Mesenchymal stem cell (in vitro differentiated cells and primary cell): ENCODE data around the gene FRMD8.
A peak's percentile ranks its signal among the peaks of the same experiment; 100 is the strongest.

ENCODE experiments used
- DNase-seq: peaks from one replicate; pipeline ENCODE4 v3.0.0-alpha.2; 2013
- H2AFZ ChIP-seq: one replicate; pipeline ENCODE4 v1.6.1; 2013; ENCODE audit warnings: low read depth, mild to moderate bottlenecking, control low read depth, inconsistent platforms, low read length, moderate library complexity
- H2AK5ac ChIP-seq: 2 replicates; pipeline ENCODE4 v1.6.1; 2013; ENCODE audit warnings: low read length, moderate library complexity, mild to moderate bottlenecking, inconsistent platforms; ENCODE audit not compliant: severe bottlenecking
- H2BK120ac ChIP-seq: one replicate; pipeline ENCODE4 v1.6.1; 2013; ENCODE audit warnings: low read depth, mild to moderate bottlenecking, inconsistent platforms, low read length, moderate library complexity
- H2BK12ac ChIP-seq, 2 experiments: one replicate each; pipeline ENCODE4 v1.6.1; 2013; ENCODE audit warnings: inconsistent platforms in 2 of 2, low read length in 2 of 2, mild to moderate bottlenecking in 2 of 2, moderate library complexity in 2 of 2, control low read depth in 1 of 2
- H2BK15ac ChIP-seq: one replicate; pipeline ENCODE4 v1.6.1; 2013; ENCODE audit warnings: mild to moderate bottlenecking, low read depth, inconsistent platforms; ENCODE audit not compliant: poor library complexity, severe bottlenecking
- H2BK5ac ChIP-seq: 2 replicates; pipeline ENCODE4 v1.6.1; 2013; ENCODE audit warnings: low read depth, mild to moderate bottlenecking, low read length, control low read depth, inconsistent platforms; ENCODE audit not compliant: poor library complexity, severe bottlenecking
- H3K14ac ChIP-seq, 2 experiments: one replicate each; pipeline ENCODE4 v1.6.1; 2013; ENCODE audit warnings: inconsistent platforms in 2 of 2, low read length in 2 of 2, control low read depth in 1 of 2, mild to moderate bottlenecking in 1 of 2, moderate library complexity in 1 of 2
- H3K18ac ChIP-seq, 2 experiments: one replicate each; pipeline ENCODE4 v1.6.1; 2013; ENCODE audit warnings: inconsistent platforms in 2 of 2, low read length in 2 of 2, control low read depth in 1 of 2, low read depth in 1 of 2, mild to moderate bottlenecking in 1 of 2
- H3K23ac ChIP-seq, 2 experiments: one replicate each; pipeline ENCODE4 v1.6.1; 2013; ENCODE audit warnings: inconsistent platforms in 2 of 2, low read length in 2 of 2, mild to moderate bottlenecking in 2 of 2, moderate library complexity in 2 of 2, control low read depth in 1 of 2
- H3K27ac ChIP-seq: 2 replicates; pipeline ENCODE4 v1.5.1; 2013; ENCODE audit warnings: mild to moderate bottlenecking, moderate library complexity, low read length, control low read depth, inconsistent platforms; ENCODE audit not compliant: poor library complexity, severe bottlenecking
- H3K27me3 ChIP-seq, 2 experiments: 2 replicates each; pipeline versions ENCODE4 v1.6.1 to v1.7.0; 2013; ENCODE audit warnings: low read length in 2 of 2, mild to moderate bottlenecking in 2 of 2, moderate library complexity in 2 of 2, control low read depth in 1 of 2, inconsistent platforms in 1 of 2; ENCODE audit not compliant: control insufficient read depth in 1 of 2, insufficient read depth in 1 of 2
- H3K36me3 ChIP-seq, 2 experiments: 2 replicates each; pipeline versions ENCODE4 v1.6.1 to v1.7.0; 2013; ENCODE audit warnings: low read length in 2 of 2, control low read depth in 1 of 2, inconsistent platforms in 1 of 2, low read depth in 1 of 2, mild to moderate bottlenecking in 1 of 2; ENCODE audit not compliant: insufficient read depth in 2 of 2, control insufficient read depth in 1 of 2
- H3K4ac ChIP-seq, 2 experiments: one replicate each; pipeline ENCODE4 v1.6.1; 2013; ENCODE audit warnings: inconsistent platforms in 2 of 2, low read length in 2 of 2, mild to moderate bottlenecking in 2 of 2, moderate library complexity in 2 of 2, control low read depth in 1 of 2, low read depth in 1 of 2
- H3K4me1 ChIP-seq: 2 replicates; pipeline ENCODE4 v1.6.1; 2013; ENCODE audit warnings: low read depth, low read length, control low read depth; ENCODE audit not compliant: control insufficient read depth, insufficient read depth
- H3K4me2 ChIP-seq: 2 replicates; pipeline ENCODE4 v1.6.1; 2013; ENCODE audit warnings: low read length, mild to moderate bottlenecking, inconsistent platforms; ENCODE audit not compliant: poor library complexity, severe bottlenecking
- H3K4me3 ChIP-seq, 2 experiments: 2 replicates each; pipeline versions ENCODE4 v1.5.1 to v1.7.0; 2013; ENCODE audit warnings: low read length in 2 of 2, mild to moderate bottlenecking in 2 of 2, control low read depth in 1 of 2, low read depth in 1 of 2; ENCODE audit not compliant: insufficient read depth in 1 of 2
- H3K79me1 ChIP-seq: replicated peaks from 2 replicates; pipeline ENCODE4 v1.6.1; 2013; ENCODE audit warnings: mild to moderate bottlenecking, control low read depth, low read length, inconsistent platforms; ENCODE audit not compliant: poor library complexity, severe bottlenecking
- H3K9ac ChIP-seq: 2 replicates; pipeline ENCODE4 v1.7.0; 2013; ENCODE audit warnings: mild to moderate bottlenecking, low read length, moderate library complexity
- H3K9me3 ChIP-seq: 2 replicates; pipeline ENCODE4 v1.7.0; 2013; ENCODE audit warnings: mild to moderate bottlenecking, low read length; ENCODE audit not compliant: control insufficient read depth
- H4K8ac ChIP-seq: one replicate; pipeline ENCODE4 v1.6.1; 2013; ENCODE audit warnings: inconsistent platforms, mild to moderate bottlenecking, low read length, moderate library complexity
- H4K91ac ChIP-seq: one replicate; pipeline ENCODE4 v1.6.1; 2013; ENCODE audit warnings: mild to moderate bottlenecking, low read length, inconsistent platforms
- WGBS: methylation state at CpG from one replicate; pipeline ENCODE4 v1.1.7; 2013; ENCODE audit warnings: mixed read lengths; 5-methylcytosine and 5-hydroxymethylcytosine counted together

FRMD8 gene

GRCh38 chr11:65434667-65435410 is 48.4 kb downstream of the FRMD8 start:
- 93% methylated on average over 2 of the region's 5 CpGs for WGBS
- Histone ChIP-seq H2BK120ac (no peak overlapping the region), H2AK5ac (no peak overlapping the region), H3K14ac (no peak overlapping the region), H2BK12ac (no peak overlapping the region), H3K36me3 (peaks cover 24 to 91% of the 10 kb centered on the region in 2 experiments), H3K4me2 (peak overlapping the region; percentile 45), H3K4ac (no peak overlapping the region), H4K8ac (no peak overlapping the region), H3K27me3 (no peaks in the 10 kb centered on the region), H4K91ac (no peak overlapping the region), H3K23ac (no peak overlapping the region), H3K9me3 (no peaks in the 10 kb centered on the region), H2BK5ac (no peak overlapping the region), H3K18ac (no peak overlapping the region), H3K4me3 (peak overlapping the region in 1 of 2 experiments; percentile 92), H3K27ac (peak overlapping the region; percentile 81), H2BK15ac (no peak overlapping the region), H3K4me1 (peaks cover 17% of the 10 kb centered on the region), H3K9ac (peak overlapping the region; percentile 99), H3K79me1 (no peaks in the 10 kb centered on the region), H2AFZ (no peak overlapping the region)
- DNase-seq = peak; percentile 70

GRCh38 chr11:65435411-65435931 is 49.0 kb downstream of the FRMD8 start:
- no peaks in the 10 kb centered on the region for H3K9me3 ChIP-seq
- H3K14ac ChIP-seq = peak overlapping the region in 1 of 2 experiments; percentile 56
- peak overlapping the region in 1 of 2 experiments; percentile 49 for H3K18ac ChIP-seq
- 93% methylated on average over 9 of the region's 9 CpGs for WGBS
- H3K27me3 ChIP-seq = no peaks in the 10 kb centered on the region
- H3K4me2 ChIP-seq = peak overlapping the region; percentile 37
- H2AK5ac ChIP-seq = no peak overlapping the region
- H3K79me1 ChIP-seq = no peaks in the 10 kb centered on the region
- peaks cover 24 to 85% of the 10 kb centered on the region in 2 experiments for H3K36me3 ChIP-seq
- no peak overlapping the region for H2BK120ac ChIP-seq
- H2BK5ac ChIP-seq = no peak overlapping the region
- peak; percentile 73 for DNase-seq
- H3K4ac ChIP-seq = no peak overlapping the region
- no peak overlapping the region for H4K8ac ChIP-seq
- peak overlapping the region; percentile 99 for H3K9ac ChIP-seq
- peak overlapping the region; percentile 81 for H3K27ac ChIP-seq
- H2BK15ac ChIP-seq = no peak overlapping the region
- H2AFZ ChIP-seq = no peak overlapping the region
- peak overlapping the region in 1 of 2 experiments; percentile 92 for H3K4me3 ChIP-seq
- no peak overlapping the region for H4K91ac ChIP-seq
- H2BK12ac ChIP-seq = peak overlapping the region in 1 of 2 experiments; percentile 23
- peaks cover 17% of the 10 kb centered on the region for H3K4me1 ChIP-seq
- H3K23ac ChIP-seq = peak overlapping the region in 1 of 2 experiments; percentile 78

- Histone ChIP-seq H2BK15ac (no peak overlapping the region), H2BK5ac (no peak overlapping the region), H4K8ac (peak overlapping the region; percentile 56), H3K14ac (no peak overlapping the region), H3K79me1 (no peaks in the 10 kb centered on the region), H2AK5ac (no peak overlapping the region), H3K9me3 (no peaks in the 10 kb centered on the region), H3K4me1 (peaks cover 18% of the 10 kb centered on the region), H2AFZ (no peak overlapping the region), H3K4me3 (peak overlapping the region in 1 of 2 experiments; percentile 92), H3K27ac (peak overlapping the region; percentile 81), H3K27me3 (no peaks in the 10 kb centered on the region), H2BK120ac (no peak overlapping the region), H3K4ac (no peak overlapping the region), H3K23ac (peak overlapping the region; percentile 37 to 89), H3K18ac (peak overlapping the region in 1 of 2 experiments; percentile 11), H3K4me2 (peak overlapping the region; percentile 32), H2BK12ac (no peak overlapping the region), H4K91ac (no peak overlapping the region), H3K9ac (peak overlapping the region; percentile 99), H3K36me3 (peaks cover 24 to 83% of the 10 kb centered on the region in 2 experiments)
- 90% methylated on average over 8 of the region's 8 CpGs for WGBS
- no peak for DNase-seq
Measured at GRCh38 chr11:65435981-65436411, 49.6 kb downstream of the FRMD8 start.

- peak overlapping the region; percentile 14 for H3K4me2 ChIP-seq
- peaks cover 18% of the 10 kb centered on the region for H3K4me1 ChIP-seq
- H3K27ac ChIP-seq = peak overlapping the region; percentile 81
- H2AK5ac ChIP-seq = no peak overlapping the region
- H2BK120ac ChIP-seq = no peak overlapping the region
- H3K36me3 ChIP-seq = peaks cover 24 to 82% of the 10 kb centered on the region in 2 experiments
- H3K14ac ChIP-seq = no peak overlapping the region
- peak overlapping the region in 1 of 2 experiments; percentile 92 for H3K4me3 ChIP-seq
- 97% methylated on average over 5 of the region's 5 CpGs for WGBS
- peak overlapping the region; percentile 64 for H4K8ac ChIP-seq
- peak overlapping the region; percentile 28 for H4K91ac ChIP-seq
- no peaks in the 10 kb centered on the region for H3K9me3 ChIP-seq
- H3K23ac ChIP-seq = no peak overlapping the region
- H2BK5ac ChIP-seq = no peak overlapping the region
- no peaks in the 10 kb centered on the region for H3K27me3 ChIP-seq
- no peak overlapping the region for H2AFZ ChIP-seq
- H2BK12ac ChIP-seq = no peak overlapping the region
- no peak overlapping the region for H3K18ac ChIP-seq
- no peak overlapping the region for H3K4ac ChIP-seq
- H3K9ac ChIP-seq = peak overlapping the region; percentile 99
- peak; percentile 80 for DNase-seq
- no peak overlapping the region for H2BK15ac ChIP-seq
- H3K79me1 ChIP-seq = no peaks in the 10 kb centered on the region
Measured at GRCh38 chr11:65436412-65437032, 50.1 kb downstream of the FRMD8 start.
